Inflammatory macrophage treated with lipopolysaccharide for 4 hours (primary cell): Measurements from ENCODE around the gene WDR4.
"Not testable (repeated sequence)": the region's sequence is repeated elsewhere in the genome, so short reads cannot be mapped to it uniquely, and the experiment has no call there.

Source experiments
- DNase-seq: peaks from one replicate; pipeline ENCODE4 v3.0.0-alpha.2; 2020

Gene WDR4

GRCh38 chr21:42809577-42810475 lies 69.5 kb downstream of the WDR4 start:
- no peak for DNase-seq

GRCh38 chr21:42809171-42809570 lies 70.2 kb downstream of the WDR4 start:
- no peak for DNase-seq

GRCh38 chr21:42807938-42808613 lies 71.3 kb downstream of the WDR4 start:
- no peak for DNase-seq

- DNase-seq = not testable (repeated sequence)
Observed at GRCh38 chr21:42807293-42807895, 71.9 kb downstream of the WDR4 start.

- DNase-seq = peak; percentile 5
Observed at GRCh38 chr21:42806509-42807140, 72.7 kb downstream of the WDR4 start.

GRCh38 chr21:42801616-42802015 lies 77.7 kb downstream of the WDR4 start:
- not testable (repeated sequence) for DNase-seq

- no peak for DNase-seq
Observed at GRCh38 chr21:42799948-42800347, 79.4 kb downstream of the WDR4 start.

GRCh38 chr21:42799516-42799915 lies 79.8 kb downstream of the WDR4 start:
- DNase-seq = no peak
